Loucy (cell line): ENCODE data around the gene KCTD4.

Source experiments
- H2AFZ ChIP-seq: fragments of 200-600 bp; sonication (generic); 2 replicates; pipeline ENCODE4 v1.6.0; 2016; ENCODE audit warnings: antibody characterized with exemption, mild to moderate bottlenecking, low read length, moderate library complexity
- H3F3A ChIP-seq: fragments of 200-600 bp; 2 replicates; pipeline ENCODE4 v1.6.0; 2016; ENCODE audit warnings: antibody characterized with exemption, low read depth, mild to moderate bottlenecking
- H3K27me3 ChIP-seq: fragments of 200-600 bp; sonication (generic); 2 replicates; pipeline ENCODE4 v1.6.1; 2014; ENCODE audit warnings: low read length, mild to moderate bottlenecking; ENCODE audit not compliant: insufficient read depth, poor library complexity, severe bottlenecking
- H3K36me3 ChIP-seq: fragments of 200-600 bp; sonication (generic); 2 replicates; pipeline ENCODE4 v1.6.1; 2016; ENCODE audit warnings: low read length; ENCODE audit not compliant: insufficient read depth
- H3K4me1 ChIP-seq: fragments of 200-600 bp; sonication (generic); 2 replicates; pipeline ENCODE4 v1.5.1; 2014; ENCODE audit warnings: low read length, mild to moderate bottlenecking; ENCODE audit not compliant: insufficient read depth, poor library complexity, severe bottlenecking
- H3K4me2 ChIP-seq: fragments of 200-600 bp; sonication (generic); 2 replicates; pipeline ENCODE4 v1.6.0; 2014; ENCODE audit warnings: antibody characterized with exemption, low read length, low read depth, mild to moderate bottlenecking; ENCODE audit not compliant: poor library complexity, severe bottlenecking
- H3K4me3 ChIP-seq: fragments of 200-600 bp; sonication (generic); 2 replicates; pipeline ENCODE4 v1.5.1; 2014; ENCODE audit warnings: low read length, mild to moderate bottlenecking, mixed read lengths; ENCODE audit not compliant: poor library complexity, severe bottlenecking
- H3K79me2 ChIP-seq: fragments of 200-600 bp; sonication (generic); 2 replicates; pipeline ENCODE4 v1.6.1; 2014; ENCODE audit warnings: low read length; ENCODE audit not compliant: insufficient read depth
- H3K9ac ChIP-seq: fragments of 200-600 bp; sonication (generic); 2 replicates; pipeline ENCODE4 v1.6.0; 2014; ENCODE audit warnings: mild to moderate bottlenecking, low read depth, low read length, moderate library complexity; ENCODE audit not compliant: poor library complexity, severe bottlenecking
- H3K9me2 ChIP-seq: fragments of 200-600 bp; sonication (generic); replicated peaks from 2 replicates; pipeline ENCODE4 v1.6.1; 2016; ENCODE audit warnings: low read depth, low read length, mixed read lengths
- H3K9me3 ChIP-seq: fragments of 200-600 bp; sonication (generic); 2 replicates; pipeline ENCODE4 v1.6.1; 2014; ENCODE audit warnings: mild to moderate bottlenecking, antibody characterized with exemption, low read length, low read depth; ENCODE audit not compliant: insufficient read depth
- H4K20me1 ChIP-seq: fragments of 200-600 bp; sonication (generic); 2 replicates; pipeline ENCODE4 v1.6.0; 2014; ENCODE audit warnings: antibody characterized with exemption, low read length, mild to moderate bottlenecking; ENCODE audit not compliant: insufficient read depth, poor library complexity, severe bottlenecking
- EZH2phosphoT487 ChIP-seq: fragments of 200-600 bp; IDR thresholded peaks from 2 replicates; pipeline ENCODE4 v1.6.1; 2018; ENCODE audit warnings: antibody characterized with exemption, mild to moderate bottlenecking, moderate library complexity, borderline replicate concordance
- TF ChIP-seq, protein P1 (sequence below): fragments of 200-600 bp; sonication (generic); conservative IDR thresholded peaks from 2 replicates; pipeline ENCODE4 v1.5.1; 2014; ENCODE audit warnings: mild to moderate bottlenecking, antibody characterized with exemption, low read length

The KCTD4 gene

DNA sequence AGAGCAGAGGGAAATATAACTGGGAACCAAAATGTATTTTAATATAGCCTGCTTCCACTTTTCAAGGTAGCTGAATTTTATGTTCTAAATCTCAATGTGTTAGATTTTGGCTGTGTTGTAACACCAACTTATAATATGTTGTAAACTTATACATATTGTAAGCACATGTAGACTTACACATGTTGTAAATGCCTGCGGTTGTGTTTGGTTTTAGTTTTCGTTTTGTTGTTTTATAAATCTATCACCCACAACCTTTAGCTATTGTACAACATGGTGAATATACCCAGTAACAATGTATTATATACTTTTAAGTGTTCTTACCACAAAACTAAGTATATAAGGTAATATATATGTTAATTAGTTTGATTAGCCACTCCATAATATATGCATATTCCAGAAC, 15.6 kb downstream of the KCTD4 start:
- Histone ChIP-seq H3K4me1 (peaks cover 11% of the 10 kb centered on the region), H3K4me3 (no peak overlapping the region), H3K4me2 (no peak overlapping the region), H3F3A (no peaks in the 10 kb centered on the region; the same call in 1 of the 2 replicates), H3K9me3 (no peaks in the 10 kb centered on the region), H3K9me2 (no peaks in the 10 kb centered on the region), H2AFZ (no peak overlapping the region), H3K79me2 (no peaks in the 10 kb centered on the region; the same call in 1 of the 2 replicates), H4K20me1 (no peaks in the 10 kb centered on the region), H3K36me3 (peaks cover 6% of the 10 kb centered on the region; the same call in 1 of the 2 replicates), H3K27me3 (no peaks in the 10 kb centered on the region), H3K9ac (no peak overlapping the region)
- TF ChIP-seq, protein P1, sequence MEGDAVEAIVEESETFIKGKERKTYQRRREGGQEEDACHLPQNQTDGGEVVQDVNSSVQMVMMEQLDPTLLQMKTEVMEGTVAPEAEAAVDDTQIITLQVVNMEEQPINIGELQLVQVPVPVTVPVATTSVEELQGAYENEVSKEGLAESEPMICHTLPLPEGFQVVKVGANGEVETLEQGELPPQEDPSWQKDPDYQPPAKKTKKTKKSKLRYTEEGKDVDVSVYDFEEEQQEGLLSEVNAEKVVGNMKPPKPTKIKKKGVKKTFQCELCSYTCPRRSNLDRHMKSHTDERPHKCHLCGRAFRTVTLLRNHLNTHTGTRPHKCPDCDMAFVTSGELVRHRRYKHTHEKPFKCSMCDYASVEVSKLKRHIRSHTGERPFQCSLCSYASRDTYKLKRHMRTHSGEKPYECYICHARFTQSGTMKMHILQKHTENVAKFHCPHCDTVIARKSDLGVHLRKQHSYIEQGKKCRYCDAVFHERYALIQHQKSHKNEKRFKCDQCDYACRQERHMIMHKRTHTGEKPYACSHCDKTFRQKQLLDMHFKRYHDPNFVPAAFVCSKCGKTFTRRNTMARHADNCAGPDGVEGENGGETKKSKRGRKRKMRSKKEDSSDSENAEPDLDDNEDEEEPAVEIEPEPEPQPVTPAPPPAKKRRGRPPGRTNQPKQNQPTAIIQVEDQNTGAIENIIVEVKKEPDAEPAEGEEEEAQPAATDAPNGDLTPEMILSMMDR: no peak
- no peak for TF ChIP-seq EZH2phosphoT487

DNA sequence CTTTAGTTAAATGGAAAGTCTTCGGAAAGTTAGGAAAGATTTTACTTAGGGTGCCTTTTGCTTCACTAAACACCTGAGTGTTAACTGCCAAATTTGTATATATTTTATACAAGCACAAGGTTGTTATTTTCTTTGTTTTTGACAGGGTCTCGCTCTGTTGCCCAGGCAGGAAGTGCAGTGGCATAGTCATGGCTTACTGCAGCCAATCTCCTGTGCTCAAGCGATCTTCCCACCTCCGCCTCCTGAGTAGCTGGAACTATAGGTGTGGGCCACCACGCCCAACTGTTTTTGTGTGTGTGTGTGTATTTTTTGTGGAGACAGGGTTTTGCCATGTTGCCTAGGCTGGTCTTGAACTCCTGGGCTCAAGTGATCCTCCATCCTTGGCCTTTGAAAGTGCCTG, 16.2 kb downstream of the KCTD4 start:
- H3K4me2 ChIP-seq: no peak overlapping the region
- peaks cover 2% of the 10 kb centered on the region; the same call in 1 of the 2 replicates for H3K36me3 ChIP-seq
- TF ChIP-seq EZH2phosphoT487: no peak
- TF ChIP-seq, protein P1: no peak
- H3K9me2 ChIP-seq: no peaks in the 10 kb centered on the region
- H4K20me1 ChIP-seq: no peaks in the 10 kb centered on the region
- peaks cover 11% of the 10 kb centered on the region for H3K4me1 ChIP-seq
- no peak overlapping the region for H3K4me3 ChIP-seq
- no peaks in the 10 kb centered on the region; the same call in 1 of the 2 replicates for H3K79me2 ChIP-seq
- no peaks in the 10 kb centered on the region; the same call in 1 of the 2 replicates for H3F3A ChIP-seq
- H3K9ac ChIP-seq: no peak overlapping the region
- no peaks in the 10 kb centered on the region for H3K9me3 ChIP-seq
- no peak overlapping the region for H2AFZ ChIP-seq
- H3K27me3 ChIP-seq: no peaks in the 10 kb centered on the region

DNA sequence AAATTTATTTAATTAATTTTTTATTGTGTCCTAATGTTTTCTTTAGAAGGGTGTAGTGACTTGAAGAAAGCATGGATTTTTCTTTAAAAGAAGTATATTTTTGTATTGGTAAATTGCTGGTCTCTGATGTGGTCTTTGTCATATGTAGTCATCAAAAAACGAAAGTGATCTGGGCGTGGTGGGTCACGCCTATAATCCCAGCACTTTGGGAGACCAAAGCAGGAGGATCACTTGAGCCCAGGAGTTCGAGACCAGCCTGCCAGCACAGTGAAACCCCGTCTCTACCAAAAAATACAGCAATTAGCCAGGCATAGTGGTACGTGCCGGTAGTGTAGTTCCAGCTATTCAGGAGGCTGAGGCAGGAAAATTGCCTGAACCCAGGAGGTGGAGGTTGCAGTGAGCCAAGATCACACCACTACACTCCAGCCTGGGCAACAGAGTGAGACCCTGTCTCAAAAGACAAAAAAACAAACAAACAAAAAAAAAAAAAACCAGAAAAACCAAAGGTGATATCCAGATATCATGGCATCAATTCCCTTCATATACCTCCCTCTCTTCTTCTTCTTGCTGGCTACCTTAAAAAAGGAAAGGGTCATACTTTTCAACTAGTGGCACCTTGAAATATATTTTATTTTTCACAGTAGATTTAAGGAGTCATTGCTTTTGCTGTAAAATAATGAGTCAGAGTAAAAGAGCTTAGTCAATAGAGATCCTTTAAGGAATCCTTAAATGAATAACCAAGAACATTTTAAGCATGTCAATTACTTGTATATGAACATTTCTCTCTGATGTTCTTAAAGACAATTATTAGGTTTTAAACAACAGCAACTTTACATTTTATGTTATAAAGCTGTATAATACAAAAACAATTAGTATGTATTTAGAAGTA, 19.9 kb downstream of the KCTD4 start:
- Histone ChIP-seq H3K27me3 (no peaks in the 10 kb centered on the region), H3K9me3 (no peaks in the 10 kb centered on the region), H3K9ac (no peak overlapping the region), H3K4me2 (no peak overlapping the region), H2AFZ (no peak overlapping the region), H3K4me1 (peaks cover 33% of the 10 kb centered on the region), H3K79me2 (peaks cover 9% of the 10 kb centered on the region), H3K4me3 (no peak overlapping the region), H3F3A (no peaks in the 10 kb centered on the region; the same call in 1 of the 2 replicates), H4K20me1 (no peaks in the 10 kb centered on the region), H3K9me2 (no peaks in the 10 kb centered on the region), H3K36me3 (peaks cover 2% of the 10 kb centered on the region; the same call in 1 of the 2 replicates)
- TF ChIP-seq EZH2phosphoT487: no peak
- TF ChIP-seq, protein P1: no peak
